NCI-H510A (cell line): Measurements from ENCODE around the gene ARMC2.
"Not testable (repeated sequence)": the region's sequence is repeated elsewhere in the genome, so short reads cannot be mapped to it uniquely, and the experiment has no call there.

ENCODE experiments used
- DNase-seq: peaks from one replicate; lab custom pipeline; 2025; lab: John Stamatoyannopoulos, UW

ARMC2 gene

GRCh38 chr6:108916026-108916686, 67.9 kb downstream of the ARMC2 start:
- no peak for DNase-seq

DNA sequence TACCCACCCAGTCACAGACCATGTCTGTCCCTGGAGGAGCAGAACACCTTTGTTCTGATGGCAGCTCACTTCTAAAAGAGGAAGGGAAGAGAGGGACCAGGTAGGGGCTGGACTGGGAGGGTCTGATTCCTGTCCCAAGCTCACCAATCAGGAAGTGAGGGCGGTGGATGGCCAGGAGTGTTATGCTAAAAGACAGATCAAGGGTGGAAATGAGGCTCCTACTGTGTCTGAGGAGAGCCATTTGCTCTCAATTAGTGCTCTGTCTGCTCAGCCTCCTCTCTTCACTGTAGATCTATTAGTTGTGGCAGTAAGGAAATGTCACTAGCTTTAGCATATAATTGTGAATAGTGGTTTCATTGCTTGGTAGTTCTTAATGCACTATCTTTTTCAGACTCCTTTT, 72.5 kb downstream of the ARMC2 start:
- DNase-seq: no peak

GRCh38 chr6:108921547-108922361, 73.5 kb downstream of the ARMC2 start:
- DNase-seq: no peak

DNA sequence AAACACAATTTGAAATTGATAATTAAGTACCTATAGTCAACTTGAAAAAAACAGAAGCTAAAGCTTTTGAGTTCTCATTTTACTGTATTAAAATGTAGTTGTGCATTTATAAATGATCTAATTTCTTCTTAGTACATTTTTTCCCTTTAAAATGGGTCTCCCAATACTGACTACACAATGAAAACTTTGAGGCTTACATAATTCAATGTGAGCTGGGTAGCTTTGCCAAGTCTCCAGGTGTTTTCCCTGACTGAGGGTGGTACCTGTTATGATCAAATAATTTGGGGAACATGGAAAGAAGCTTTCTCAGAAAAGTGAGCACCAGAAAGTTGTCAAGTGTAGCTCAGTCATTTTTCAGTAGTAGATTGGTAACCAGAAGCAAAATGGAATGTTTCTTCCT, 74.3 kb downstream of the ARMC2 start:
- no peak for DNase-seq

DNA sequence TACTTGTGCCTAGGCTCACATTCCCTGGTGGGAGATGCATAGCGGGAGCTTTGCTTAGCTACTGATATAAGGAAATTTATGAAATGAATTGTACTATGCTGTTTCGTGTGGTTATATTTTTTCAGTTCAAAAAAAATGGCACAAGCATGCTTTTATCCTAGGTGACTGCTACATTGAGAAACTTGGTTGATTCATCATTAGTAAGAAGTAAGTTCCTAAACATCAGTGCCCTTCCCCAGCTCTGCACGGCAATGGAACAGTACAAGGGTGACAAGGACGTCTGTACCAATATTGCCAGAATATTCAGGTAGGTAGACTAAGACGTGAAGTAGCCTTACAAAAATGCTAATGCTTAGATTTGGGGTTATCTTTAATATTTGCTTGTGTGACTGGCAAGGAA, 79.7 kb downstream of the ARMC2 start:
- no peak for DNase-seq

GRCh38 chr6:108928650-108929049, 80.4 kb downstream of the ARMC2 start:
- no peak for DNase-seq

GRCh38 chr6:108931090-108931489, 82.9 kb downstream of the ARMC2 start:
- DNase-seq: not testable (repeated sequence)

- DNase-seq: no peak
These were observed 88.9 kb downstream of the ARMC2 start for GRCh38 chr6:108937170-108937569.

- DNase-seq: no peak
These were observed 92.5 kb downstream of the ARMC2 start for GRCh38 chr6:108940741-108941140.

- DNase-seq: no peak
These were observed 93.1 kb downstream of the ARMC2 start for GRCh38 chr6:108941281-108941680.

- DNase-seq: no peak
These were observed 93.6 kb downstream of the ARMC2 start for GRCh38 chr6:108941859-108942258.

- DNase-seq: no peak
These were observed 94.6 kb downstream of the ARMC2 start for GRCh38 chr6:108942556-108943492.

GRCh38 chr6:108944071-108944470, 95.8 kb downstream of the ARMC2 start:
- no peak for DNase-seq

DNA sequence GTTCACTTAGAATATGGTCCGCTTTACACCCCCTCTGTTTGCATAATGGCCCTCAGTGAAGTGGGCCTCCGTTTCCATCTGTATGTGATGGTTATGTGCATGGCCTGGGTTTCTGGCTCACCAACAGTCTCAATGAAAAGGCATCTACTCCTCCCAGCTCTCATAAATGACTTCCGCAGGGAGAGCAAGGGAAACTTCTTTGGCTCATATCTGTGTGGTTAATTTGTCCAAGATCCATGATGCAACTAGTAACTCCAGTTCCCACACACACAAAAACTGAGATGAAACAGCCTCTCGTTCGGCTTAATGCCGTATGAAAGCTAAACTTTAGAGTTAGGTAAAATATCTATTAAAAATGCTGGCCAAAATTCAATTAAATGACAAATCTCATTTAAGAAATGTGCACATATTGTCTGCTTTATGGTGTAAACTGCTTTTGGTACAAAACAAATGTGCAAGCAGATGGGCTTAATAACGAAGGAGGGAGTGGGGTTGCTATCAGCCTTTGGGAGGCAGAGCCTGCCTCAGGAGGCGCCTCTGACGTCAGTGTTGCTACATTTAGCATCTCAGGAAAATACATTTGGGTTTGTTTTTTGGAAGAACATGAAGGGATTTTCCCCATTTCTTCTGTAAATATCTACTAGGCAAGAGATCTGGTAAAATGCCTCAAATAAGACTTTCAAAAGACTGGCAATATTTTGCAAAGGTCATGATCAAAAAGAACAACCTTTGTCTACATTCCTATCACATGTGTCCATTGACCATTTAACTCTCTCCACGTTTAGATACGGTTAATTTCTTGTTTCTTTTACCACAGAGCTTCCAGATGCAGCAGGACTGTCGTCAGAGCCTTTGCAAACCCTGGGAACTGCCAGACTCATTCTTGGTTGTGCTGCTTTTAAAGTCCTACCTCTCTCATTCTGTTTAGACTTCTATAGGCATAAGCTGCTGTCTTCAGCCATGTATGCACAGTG, 96.8 kb downstream of the ARMC2 start:
- DNase-seq: no peak

DNA sequence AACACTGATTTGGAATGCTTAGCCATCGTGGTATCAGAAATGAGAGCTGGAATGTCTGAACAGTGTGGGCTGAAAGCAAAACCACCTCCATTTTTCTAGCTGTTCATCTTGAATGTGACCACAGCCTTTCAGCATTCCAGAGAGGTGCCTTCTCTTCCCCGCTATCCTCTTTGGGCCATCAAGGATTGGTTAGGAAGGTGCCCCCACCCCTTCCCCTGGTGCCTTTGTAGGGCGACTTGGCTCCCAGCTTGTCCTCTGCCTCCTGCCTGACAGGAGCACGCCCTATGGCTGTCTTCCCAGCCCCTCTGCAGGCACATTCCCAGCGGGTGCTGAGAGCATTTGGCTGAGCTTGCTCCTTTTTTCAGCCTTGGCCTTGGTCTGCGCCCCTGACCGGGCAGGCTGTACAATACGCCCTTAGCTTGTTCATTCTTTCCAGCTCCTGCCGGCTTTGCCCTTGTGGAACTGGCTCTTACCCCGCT, 97.5 kb downstream of the ARMC2 start:
- no peak for DNase-seq

DNA sequence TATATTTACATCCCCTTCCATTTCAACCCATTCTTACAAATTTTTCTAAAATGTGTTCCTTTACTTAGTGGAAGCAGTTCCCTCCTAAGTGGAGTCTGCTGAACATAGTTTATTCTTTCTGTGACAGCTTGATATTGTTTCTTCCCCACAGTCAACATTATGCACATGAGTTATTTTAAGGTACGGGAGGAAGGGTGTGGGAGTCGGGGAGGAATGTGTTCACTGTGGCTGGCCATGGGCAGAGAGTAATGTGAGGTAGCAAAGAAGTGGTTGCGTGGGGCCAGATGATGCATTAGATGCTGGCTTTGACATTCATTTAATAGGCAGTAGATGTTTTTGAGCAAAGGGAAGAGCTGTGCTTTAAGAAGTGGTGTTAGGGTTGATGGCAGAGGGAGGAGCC, 98.5 kb downstream of the ARMC2 start:
- no peak for DNase-seq

- DNase-seq: no peak
These were observed 99.1 kb downstream of the ARMC2 start for GRCh38 chr6:108947114-108947854.

GRCh38 chr6:108948181-108948661, 100.0 kb downstream of the ARMC2 start:
- no peak for DNase-seq

GRCh38 chr6:108951351-108951953, 103.2 kb downstream of the ARMC2 start:
- no peak for DNase-seq
